H9 (cell line): ENCODE measurements around the gene TSEN34. TPM values are rescaled to one million over a fixed set of nuclear protein-coding genes. Genes with fewer than 3 reads are reported as not detected.
A peak's percentile ranks its signal among the peaks of the same experiment; 100 is the strongest.

Experiments used
- DNase-seq: peaks from one replicate; pipeline ENCODE4 v3.0.0-alpha.2; 2017
- H2AFZ ChIP-seq: one replicate; pipeline ENCODE4 v1.6.1; 2013; ENCODE audit warnings: mild to moderate bottlenecking, low read length, control low read depth, moderate library complexity
- H2AK5ac ChIP-seq: 2 replicates; pipeline ENCODE4 v1.6.1; 2013; ENCODE audit warnings: low read length, control low read depth, mixed read lengths; ENCODE audit not compliant: insufficient read length
- H2BK120ac ChIP-seq: one replicate; pipeline ENCODE4 v1.6.1; 2013; ENCODE audit warnings: low read depth, mild to moderate bottlenecking, low read length, control low read depth, inconsistent platforms; ENCODE audit not compliant: poor library complexity, severe bottlenecking
- H2BK12ac ChIP-seq: 2 replicates; pipeline ENCODE4 v1.6.1; 2013; ENCODE audit warnings: low read length, control low read depth, mixed read lengths, low read depth; ENCODE audit not compliant: insufficient read length
- H2BK15ac ChIP-seq: 2 replicates; pipeline ENCODE4 v1.6.1; 2013; ENCODE audit warnings: low read depth, low read length, control low read depth
- H2BK20ac ChIP-seq: one replicate; pipeline ENCODE4 v1.6.1; 2013; ENCODE audit warnings: low read depth, mild to moderate bottlenecking, low read length, control low read depth, inconsistent platforms; ENCODE audit not compliant: poor library complexity, severe bottlenecking
- H2BK5ac ChIP-seq: 2 replicates; pipeline ENCODE4 v1.6.1; 2013; ENCODE audit warnings: low read length, control low read depth, mixed read lengths; ENCODE audit not compliant: insufficient read length
- H3K14ac ChIP-seq: 2 replicates; pipeline ENCODE4 v1.6.1; 2013; ENCODE audit warnings: low read length, control low read depth; ENCODE audit not compliant: insufficient read depth
- H3K18ac ChIP-seq: 2 replicates; pipeline ENCODE4 v1.6.1; 2013; ENCODE audit warnings: low read depth, mild to moderate bottlenecking, mixed read lengths, low read length, control low read depth; ENCODE audit not compliant: insufficient read length
- H3K23ac ChIP-seq: 2 replicates; pipeline ENCODE4 v1.6.1; 2013; ENCODE audit warnings: low read length, control low read depth, mixed read lengths, low read depth; ENCODE audit not compliant: insufficient read length
- H3K23me2 ChIP-seq: 2 replicates; pipeline ENCODE4 v1.6.1; 2013; ENCODE audit warnings: low read depth, mild to moderate bottlenecking, mixed read lengths, low read length, control low read depth; ENCODE audit not compliant: insufficient read length, poor library complexity, severe bottlenecking
- H3K27ac ChIP-seq: 2 replicates; pipeline ENCODE4 v1.5.1; 2013; ENCODE audit warnings: low read length, control low read depth, mixed read lengths, low read depth; ENCODE audit not compliant: insufficient read length
- H3K27me3 ChIP-seq: 2 replicates; pipeline ENCODE4 v1.6.1; 2013; ENCODE audit warnings: low read length, control low read depth, inconsistent platforms; ENCODE audit not compliant: insufficient read depth
- H3K4ac ChIP-seq: 2 replicates; pipeline ENCODE4 v1.6.1; 2013; ENCODE audit warnings: low read depth, mild to moderate bottlenecking, control low read depth, inconsistent platforms, low read length, moderate library complexity
- H3K4me1 ChIP-seq: 2 replicates; pipeline ENCODE4 v1.6.1; 2013; ENCODE audit warnings: low read length, control low read depth, inconsistent platforms; ENCODE audit not compliant: insufficient read depth
- H3K4me2 ChIP-seq: 2 replicates; pipeline ENCODE4 v1.6.1; 2013; ENCODE audit warnings: low read length, control low read depth, mixed read lengths; ENCODE audit not compliant: insufficient read length, insufficient read depth
- H3K56ac ChIP-seq: 2 replicates; pipeline ENCODE4 v1.6.1; 2013; ENCODE audit warnings: low read depth, mild to moderate bottlenecking, mixed read lengths, low read length, control low read depth; ENCODE audit not compliant: insufficient read length
- H3K79me1 ChIP-seq: 2 replicates; pipeline ENCODE4 v1.6.1; 2013; ENCODE audit warnings: low read depth, mild to moderate bottlenecking, moderate library complexity, low read length, control low read depth, inconsistent platforms; ENCODE audit not compliant: insufficient read depth, poor library complexity, severe bottlenecking
- H3K79me2 ChIP-seq: 2 replicates; pipeline ENCODE4 v1.6.1; 2013; ENCODE audit warnings: low read length, control low read depth, inconsistent platforms; ENCODE audit not compliant: insufficient read depth
- H3K9ac ChIP-seq: 2 replicates; pipeline ENCODE4 v1.6.1; 2013; ENCODE audit warnings: low read length, control low read depth, mixed read lengths; ENCODE audit not compliant: insufficient read length; ENCODE audit errors: extremely low read depth
- H3K9me3 ChIP-seq: one replicate; pipeline ENCODE4 v1.6.1; 2013; ENCODE audit warnings: low read depth, low read length, inconsistent platforms; ENCODE audit not compliant: control insufficient read depth
- H3T11ph ChIP-seq: one replicate; pipeline ENCODE4 v1.6.1; 2013; ENCODE audit warnings: mild to moderate bottlenecking, low read length, control low read depth, inconsistent platforms
- H4K20me1 ChIP-seq: one replicate; pipeline ENCODE4 v1.6.1; 2013; ENCODE audit not compliant: control insufficient read depth, insufficient read length, insufficient read depth
- H4K5ac ChIP-seq: 2 replicates; pipeline ENCODE4 v1.6.1; 2013; ENCODE audit warnings: low read depth, mild to moderate bottlenecking, mixed read lengths, low read length, control low read depth; ENCODE audit not compliant: insufficient read length
- H4K8ac ChIP-seq: replicated peaks from 2 replicates; pipeline ENCODE4 v1.6.1; 2013; ENCODE audit warnings: low read length, control low read depth, mixed read lengths, low read depth; ENCODE audit not compliant: insufficient read length
- H4K91ac ChIP-seq: 2 replicates; pipeline ENCODE4 v1.6.1; 2013; ENCODE audit warnings: low read depth, mild to moderate bottlenecking, moderate library complexity, mixed read lengths, low read length, control low read depth; ENCODE audit not compliant: insufficient read length
- H3K27ac Mint-ChIP-seq, 3 experiments: 2 replicates in 2 of 3; 3 replicates in 1 of 3; pipeline ENCODE4 v1.8.0; 2020 to 2021; ENCODE audit warnings: mixed read lengths in 3 of 3, mild to moderate bottlenecking in 1 of 3, moderate library complexity in 1 of 3
- H3K27me3 Mint-ChIP-seq: 2 replicates; pipeline ENCODE4 v1.8.0; 2021; ENCODE audit warnings: low read depth, mild to moderate bottlenecking, moderate library complexity, mixed read lengths
- H3K36me3 Mint-ChIP-seq, 3 experiments: 2 replicates in 2 of 3; 3 replicates in 1 of 3; pipeline ENCODE4 v1.8.0; 2020 to 2021; ENCODE audit warnings: low read depth in 3 of 3, mixed read lengths in 3 of 3; ENCODE audit not compliant: insufficient read depth in 1 of 3
- H3K4me1 Mint-ChIP-seq, 2 experiments: 2 replicates each; pipeline ENCODE4 v1.8.0; 2020; ENCODE audit warnings: mixed read lengths in 2 of 2
- H3K4me3 Mint-ChIP-seq, 2 experiments: 2 replicates in 1 of 2; 3 replicates in 1 of 2; pipeline ENCODE4 v1.8.0; 2020 to 2021; ENCODE audit warnings: mild to moderate bottlenecking in 2 of 2, mixed read lengths in 2 of 2, moderate library complexity in 1 of 2
- H3K9me3 Mint-ChIP-seq, 2 experiments: 2 replicates in 1 of 2; 3 replicates in 1 of 2; pipeline ENCODE4 v1.8.0; 2020; ENCODE audit warnings: mild to moderate bottlenecking in 2 of 2, mixed read lengths in 2 of 2, moderate library complexity in 1 of 2
- WGBS: extraction: QIAGEN DNeasy Blood & Tissue Kit; methylation state at CpG from one replicate; pipeline ENCODE4 v1.1.7; 2013; ENCODE audit warnings: missing lambda C conversion rate, low lambda C conversion rate, mixed read lengths; ENCODE audit not compliant: insufficient read length; ENCODE audit errors: extremely low coverage; 5-methylcytosine and 5-hydroxymethylcytosine counted together
- total RNA-seq: library from RNA; stranded (reverse); gene quantifications from 2 replicates; pipeline ENCODE4 v1.2.1, GENCODE V29; 2021
- TF ChIP-seq, protein P1 (sequence below): fragments of 200-600 bp; sonication (generic); conservative IDR thresholded peaks from 3 replicates; pipeline ENCODE4 v1.8.0; 2021; ENCODE audit warnings: antibody characterized with exemption, mild to moderate bottlenecking

Gene TSEN34
- total RNA-seq, 1 experiment from 2014 or later = 28.3 TPM

GRCh38 chr19:54172471-54173358, 18.4 kb upstream of the TSEN34 start, which contains the start of gene TMC4:
Gene TMC4, minus strand, starts transcription at chr19:54173160. Its CDS starts 43 bp downstream, at chr19:54173117.
- DNase-seq = peak; percentile 96
- no peak within 1 kb of the TSS for H3K9ac ChIP-seq

More at GRCh38 chr19:54172471-54173358, 18.4 kb upstream of the TSEN34 start, which contains the start of gene TMC4:
- Histone ChIP-seq H3K23me2 (peaks cover 4% of the 10 kb centered on the region), H3K27ac (no peak within 1 kb of the TSS), H2AFZ (no peak within 1 kb of the TSS), H3K23ac (no peak within 1 kb of the TSS), H4K20me1 (no peaks in the 10 kb centered on the region), H2BK15ac (no peak within 1 kb of the TSS), H2BK12ac (no peak within 1 kb of the TSS), H3K4me1 (no peaks in the 10 kb centered on the region), H4K8ac (no peak within 1 kb of the TSS), H3T11ph (no peak within 1 kb of the TSS), H4K5ac (no peak within 1 kb of the TSS), H3K79me2 (no peaks in the 10 kb centered on the region), H3K9me3 (no peaks in the 10 kb centered on the region), H3K79me1 (no peaks in the 10 kb centered on the region), H3K4me2 (peak within 1 kb of the TSS; percentile 55), H2BK5ac (no peak within 1 kb of the TSS), H3K18ac (no peak within 1 kb of the TSS), H3K4ac (no peak within 1 kb of the TSS), H2BK120ac (no peak within 1 kb of the TSS), H3K27me3 (no peaks in the 10 kb centered on the region), H2BK20ac (no peak within 1 kb of the TSS), H3K14ac (peak within 1 kb of the TSS; percentile 51; the same call in 1 of the 2 replicates), H4K91ac (no peak within 1 kb of the TSS), H3K56ac (no peak within 1 kb of the TSS), H2AK5ac (no peak within 1 kb of the TSS)
- peak within 1 kb of the TSS in 2 of 3 experiments; percentile 88 to 93; a peak in 4 of 7 replicates for H3K27ac Mint-ChIP-seq
- no peaks in the 10 kb centered on the region; the same call in 1 of the 2 replicates for H3K27me3 Mint-ChIP-seq
- TF ChIP-seq, protein P1, sequence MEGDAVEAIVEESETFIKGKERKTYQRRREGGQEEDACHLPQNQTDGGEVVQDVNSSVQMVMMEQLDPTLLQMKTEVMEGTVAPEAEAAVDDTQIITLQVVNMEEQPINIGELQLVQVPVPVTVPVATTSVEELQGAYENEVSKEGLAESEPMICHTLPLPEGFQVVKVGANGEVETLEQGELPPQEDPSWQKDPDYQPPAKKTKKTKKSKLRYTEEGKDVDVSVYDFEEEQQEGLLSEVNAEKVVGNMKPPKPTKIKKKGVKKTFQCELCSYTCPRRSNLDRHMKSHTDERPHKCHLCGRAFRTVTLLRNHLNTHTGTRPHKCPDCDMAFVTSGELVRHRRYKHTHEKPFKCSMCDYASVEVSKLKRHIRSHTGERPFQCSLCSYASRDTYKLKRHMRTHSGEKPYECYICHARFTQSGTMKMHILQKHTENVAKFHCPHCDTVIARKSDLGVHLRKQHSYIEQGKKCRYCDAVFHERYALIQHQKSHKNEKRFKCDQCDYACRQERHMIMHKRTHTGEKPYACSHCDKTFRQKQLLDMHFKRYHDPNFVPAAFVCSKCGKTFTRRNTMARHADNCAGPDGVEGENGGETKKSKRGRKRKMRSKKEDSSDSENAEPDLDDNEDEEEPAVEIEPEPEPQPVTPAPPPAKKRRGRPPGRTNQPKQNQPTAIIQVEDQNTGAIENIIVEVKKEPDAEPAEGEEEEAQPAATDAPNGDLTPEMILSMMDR = peak; percentile 67
- H3K9me3 Mint-ChIP-seq = no peaks in the 10 kb centered on the region
- peak within 1 kb of the TSS; percentile 72 to 74 for H3K4me3 Mint-ChIP-seq
- H3K36me3 Mint-ChIP-seq = peaks cover 8 to 12% (median 10%) of the 10 kb centered on the region in 3 experiments; a peak in 6 of 7 replicates
- peaks cover 13 to 27% of the 10 kb centered on the region in 2 experiments for H3K4me1 Mint-ChIP-seq
- no CpG with 5 or more reads among the region's 13 CpGs for WGBS
